ENCODE data around the gene BAIAP2. TPM values are rescaled to one million over a fixed set of nuclear protein-coding genes. Genes with fewer than 3 reads are reported as not detected.

BAIAP2 gene
- total and polyA plus RNA-seq, 2 of the 13 experiments (the other 11 are each of a cell fraction or from before 2014, with no cell fraction given): 22.5 to 24.0 TPM

- TF ChIP-seq TBX2 (CRISPR knock-in tag; IDR thresholded peaks at IDR 0.05; ENCODE audit: borderline replicate concordance): peak; percentile 43; the same call in 1 of the 2 replicates
- TF ChIP-seq, protein P1, sequence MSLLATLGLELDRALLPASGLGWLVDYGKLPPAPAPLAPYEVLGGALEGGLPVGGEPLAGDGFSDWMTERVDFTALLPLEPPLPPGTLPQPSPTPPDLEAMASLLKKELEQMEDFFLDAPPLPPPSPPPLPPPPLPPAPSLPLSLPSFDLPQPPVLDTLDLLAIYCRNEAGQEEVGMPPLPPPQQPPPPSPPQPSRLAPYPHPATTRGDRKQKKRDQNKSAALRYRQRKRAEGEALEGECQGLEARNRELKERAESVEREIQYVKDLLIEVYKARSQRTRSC (CRISPR knock-in tag; IDR thresholded peaks at IDR 0.05; ENCODE audit: low read depth): no peak
- no peak for TF ChIP-seq ZNF232 (CRISPR knock-in tag; IDR thresholded peaks at IDR 0.05; ENCODE audit: borderline replicate concordance)
- TF ChIP-seq ZFP36L1 (CRISPR knock-in tag; IDR thresholded peaks at IDR 0.05): no peak
- TF ChIP-seq RBM39 (IDR thresholded peaks at IDR 0.05; ENCODE audit: low read depth, low read length, poor library complexity, severe bottlenecking): no peak
- TF ChIP-seq, protein P2, sequence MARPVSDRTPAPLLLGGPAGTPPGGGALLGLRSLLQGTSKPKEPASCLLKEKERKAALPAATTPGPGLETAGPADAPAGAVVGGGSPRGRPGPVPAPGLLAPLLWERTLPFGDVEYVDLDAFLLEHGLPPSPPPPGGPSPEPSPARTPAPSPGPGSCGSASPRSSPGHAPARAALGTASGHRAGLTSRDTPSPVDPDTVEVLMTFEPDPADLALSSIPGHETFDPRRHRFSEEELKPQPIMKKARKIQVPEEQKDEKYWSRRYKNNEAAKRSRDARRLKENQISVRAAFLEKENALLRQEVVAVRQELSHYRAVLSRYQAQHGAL (CRISPR knock-in tag; IDR thresholded peaks at IDR 0.05; ENCODE audit: not compliant biosample characterization): no peak
- TF ChIP-seq FOXA3 (CRISPR knock-in tag; IDR thresholded peaks at IDR 0.05): no peak
- TF ChIP-seq ZNF329 (CRISPR knock-in tag; IDR thresholded peaks at IDR 0.05; ENCODE audit: low read depth): no peak
- no peak; the same call in 1 of the 2 replicates for TF ChIP-seq NR0B2 (CRISPR knock-in tag; IDR thresholded peaks at IDR 0.05)
- TF ChIP-seq, protein P3, sequence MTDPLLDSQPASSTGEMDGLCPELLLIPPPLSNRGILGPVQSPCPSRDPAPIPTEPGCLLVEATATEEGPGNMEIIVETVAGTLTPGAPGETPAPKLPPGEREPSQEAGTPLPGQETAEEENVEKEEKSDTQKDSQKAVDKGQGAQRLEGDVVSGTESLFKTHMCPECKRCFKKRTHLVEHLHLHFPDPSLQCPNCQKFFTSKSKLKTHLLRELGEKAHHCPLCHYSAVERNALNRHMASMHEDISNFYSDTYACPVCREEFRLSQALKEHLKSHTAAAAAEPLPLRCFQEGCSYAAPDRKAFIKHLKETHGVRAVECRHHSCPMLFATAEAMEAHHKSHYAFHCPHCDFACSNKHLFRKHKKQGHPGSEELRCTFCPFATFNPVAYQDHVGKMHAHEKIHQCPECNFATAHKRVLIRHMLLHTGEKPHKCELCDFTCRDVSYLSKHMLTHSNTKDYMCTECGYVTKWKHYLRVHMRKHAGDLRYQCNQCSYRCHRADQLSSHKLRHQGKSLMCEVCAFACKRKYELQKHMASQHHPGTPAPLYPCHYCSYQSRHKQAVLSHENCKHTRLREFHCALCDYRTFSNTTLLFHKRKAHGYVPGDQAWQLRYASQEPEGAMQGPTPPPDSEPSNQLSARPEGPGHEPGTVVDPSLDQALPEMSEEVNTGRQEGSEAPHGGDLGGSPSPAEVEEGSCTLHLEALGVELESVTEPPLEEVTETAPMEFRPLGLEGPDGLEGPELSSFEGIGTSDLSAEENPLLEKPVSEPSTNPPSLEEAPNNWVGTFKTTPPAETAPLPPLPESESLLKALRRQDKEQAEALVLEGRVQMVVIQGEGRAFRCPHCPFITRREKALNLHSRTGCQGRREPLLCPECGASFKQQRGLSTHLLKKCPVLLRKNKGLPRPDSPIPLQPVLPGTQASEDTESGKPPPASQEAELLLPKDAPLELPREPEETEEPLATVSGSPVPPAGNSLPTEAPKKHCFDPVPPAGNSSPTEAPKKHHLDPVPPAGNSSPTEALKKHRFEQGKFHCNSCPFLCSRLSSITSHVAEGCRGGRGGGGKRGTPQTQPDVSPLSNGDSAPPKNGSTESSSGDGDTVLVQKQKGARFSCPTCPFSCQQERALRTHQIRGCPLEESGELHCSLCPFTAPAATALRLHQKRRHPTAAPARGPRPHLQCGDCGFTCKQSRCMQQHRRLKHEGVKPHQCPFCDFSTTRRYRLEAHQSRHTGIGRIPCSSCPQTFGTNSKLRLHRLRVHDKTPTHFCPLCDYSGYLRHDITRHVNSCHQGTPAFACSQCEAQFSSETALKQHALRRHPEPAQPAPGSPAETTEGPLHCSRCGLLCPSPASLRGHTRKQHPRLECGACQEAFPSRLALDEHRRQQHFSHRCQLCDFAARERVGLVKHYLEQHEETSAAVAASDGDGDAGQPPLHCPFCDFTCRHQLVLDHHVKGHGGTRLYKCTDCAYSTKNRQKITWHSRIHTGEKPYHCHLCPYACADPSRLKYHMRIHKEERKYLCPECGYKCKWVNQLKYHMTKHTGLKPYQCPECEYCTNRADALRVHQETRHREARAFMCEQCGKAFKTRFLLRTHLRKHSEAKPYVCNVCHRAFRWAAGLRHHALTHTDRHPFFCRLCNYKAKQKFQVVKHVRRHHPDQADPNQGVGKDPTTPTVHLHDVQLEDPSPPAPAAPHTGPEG (CRISPR knock-in tag; IDR thresholded peaks at IDR 0.05): no peak
- no peak for TF ChIP-seq ZBTB37 (CRISPR knock-in tag; IDR thresholded peaks at IDR 0.05)
- TF ChIP-seq NFRKB (IDR thresholded peaks at IDR 0.05): no peak
- no peak for TF ChIP-seq ZSCAN5A (CRISPR knock-in tag; IDR thresholded peaks at IDR 0.05; ENCODE audit: borderline replicate concordance)
- TF ChIP-seq SAP130 (CRISPR knock-in tag; IDR thresholded peaks at IDR 0.05; ENCODE audit: low read depth): peak; percentile 61; the same call in 1 of the 2 replicates
- 0 out of 2 replicates have a peak, but pooled peaks have one; percentile 71 for TF ChIP-seq ZNF343 (CRISPR knock-in tag; IDR thresholded peaks at IDR 0.05)
- no peak for TF ChIP-seq NCOA5 (CRISPR knock-in tag; IDR thresholded peaks at IDR 0.05)
Measured at GRCh38 chr17:81097134-81097942, 62.4 kb downstream of the BAIAP2 start (continued).
